Ishikawa (cell line): ENCODE results near the gene MEF2B.

Experiments used
- CEBPB ChIP-seq: IDR thresholded peaks from 2 replicates; pipeline ENCODE4 v1.6.1; 2012
- CREB1 ChIP-seq: IDR thresholded peaks from 2 replicates; pipeline ENCODE4 v1.6.1; 2012; ENCODE audit warnings: low read depth
- EGR1 ChIP-seq: IDR thresholded peaks from 2 replicates; pipeline ENCODE4 v1.6.1; 2012
- EP300 ChIP-seq: IDR thresholded peaks from 2 replicates; pipeline ENCODE4 v1.6.1; 2012; ENCODE audit warnings: borderline replicate concordance
- FOXM1 ChIP-seq: IDR thresholded peaks from 2 replicates; pipeline ENCODE4 v1.6.1; 2012; ENCODE audit warnings: low read depth, borderline replicate concordance
- NFIC ChIP-seq: IDR thresholded peaks from 2 replicates; pipeline ENCODE4 v1.6.1; 2012
- RAD21 ChIP-seq: IDR thresholded peaks from 2 replicates; pipeline ENCODE4 v1.6.1; 2012; ENCODE audit warnings: low read depth
- TAF1 ChIP-seq: IDR thresholded peaks from 2 replicates; pipeline ENCODE4 v1.6.1; 2012; ENCODE audit warnings: low read depth, mild to moderate bottlenecking
- TCF12 ChIP-seq: IDR thresholded peaks from 2 replicates; pipeline ENCODE4 v1.6.1; 2012; ENCODE audit warnings: low read depth
- TEAD4 ChIP-seq: IDR thresholded peaks from 2 replicates; pipeline ENCODE4 v1.6.1; 2012
- USF1 ChIP-seq: IDR thresholded peaks from 2 replicates; pipeline ENCODE4 v1.6.1; 2012
- YY1 ChIP-seq: IDR thresholded peaks from 2 replicates; pipeline ENCODE4 v1.6.1; 2012; ENCODE audit warnings: low read depth
- ZBTB7A ChIP-seq: IDR thresholded peaks from 2 replicates; pipeline ENCODE4 v1.6.1; 2012; ENCODE audit warnings: low read depth
- TF ChIP-seq, protein P1 (sequence below): IDR thresholded peaks from 2 replicates; pipeline ENCODE4 v1.6.1; 2012; ENCODE audit warnings: low read depth, mild to moderate bottlenecking
- TF ChIP-seq, protein P2 (sequence below): IDR thresholded peaks from 2 replicates; pipeline ENCODE4 v1.6.1; 2012

MEF2B gene

GRCh38 chr19:19106056-19106551, 64.0 kb downstream of the MEF2B start:
- TF ChIP-seq YY1 (no peak), NFIC (no peak), TAF1 (no peak), USF1 (no peak), CREB1 (no peak), FOXM1 (no peak), EGR1 (no peak), ZBTB7A (no peak), EP300 (no peak), TEAD4 (no peak), RAD21 (no peak), CEBPB (no peak), TCF12 (no peak)
- TF ChIP-seq, protein P1, sequence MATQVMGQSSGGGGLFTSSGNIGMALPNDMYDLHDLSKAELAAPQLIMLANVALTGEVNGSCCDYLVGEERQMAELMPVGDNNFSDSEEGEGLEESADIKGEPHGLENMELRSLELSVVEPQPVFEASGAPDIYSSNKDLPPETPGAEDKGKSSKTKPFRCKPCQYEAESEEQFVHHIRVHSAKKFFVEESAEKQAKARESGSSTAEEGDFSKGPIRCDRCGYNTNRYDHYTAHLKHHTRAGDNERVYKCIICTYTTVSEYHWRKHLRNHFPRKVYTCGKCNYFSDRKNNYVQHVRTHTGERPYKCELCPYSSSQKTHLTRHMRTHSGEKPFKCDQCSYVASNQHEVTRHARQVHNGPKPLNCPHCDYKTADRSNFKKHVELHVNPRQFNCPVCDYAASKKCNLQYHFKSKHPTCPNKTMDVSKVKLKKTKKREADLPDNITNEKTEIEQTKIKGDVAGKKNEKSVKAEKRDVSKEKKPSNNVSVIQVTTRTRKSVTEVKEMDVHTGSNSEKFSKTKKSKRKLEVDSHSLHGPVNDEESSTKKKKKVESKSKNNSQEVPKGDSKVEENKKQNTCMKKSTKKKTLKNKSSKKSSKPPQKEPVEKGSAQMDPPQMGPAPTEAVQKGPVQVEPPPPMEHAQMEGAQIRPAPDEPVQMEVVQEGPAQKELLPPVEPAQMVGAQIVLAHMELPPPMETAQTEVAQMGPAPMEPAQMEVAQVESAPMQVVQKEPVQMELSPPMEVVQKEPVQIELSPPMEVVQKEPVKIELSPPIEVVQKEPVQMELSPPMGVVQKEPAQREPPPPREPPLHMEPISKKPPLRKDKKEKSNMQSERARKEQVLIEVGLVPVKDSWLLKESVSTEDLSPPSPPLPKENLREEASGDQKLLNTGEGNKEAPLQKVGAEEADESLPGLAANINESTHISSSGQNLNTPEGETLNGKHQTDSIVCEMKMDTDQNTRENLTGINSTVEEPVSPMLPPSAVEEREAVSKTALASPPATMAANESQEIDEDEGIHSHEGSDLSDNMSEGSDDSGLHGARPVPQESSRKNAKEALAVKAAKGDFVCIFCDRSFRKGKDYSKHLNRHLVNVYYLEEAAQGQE: no peak
- TF ChIP-seq, protein P2, sequence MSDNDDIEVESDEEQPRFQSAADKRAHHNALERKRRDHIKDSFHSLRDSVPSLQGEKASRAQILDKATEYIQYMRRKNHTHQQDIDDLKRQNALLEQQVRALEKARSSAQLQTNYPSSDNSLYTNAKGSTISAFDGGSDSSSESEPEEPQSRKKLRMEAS: no peak

DNA sequence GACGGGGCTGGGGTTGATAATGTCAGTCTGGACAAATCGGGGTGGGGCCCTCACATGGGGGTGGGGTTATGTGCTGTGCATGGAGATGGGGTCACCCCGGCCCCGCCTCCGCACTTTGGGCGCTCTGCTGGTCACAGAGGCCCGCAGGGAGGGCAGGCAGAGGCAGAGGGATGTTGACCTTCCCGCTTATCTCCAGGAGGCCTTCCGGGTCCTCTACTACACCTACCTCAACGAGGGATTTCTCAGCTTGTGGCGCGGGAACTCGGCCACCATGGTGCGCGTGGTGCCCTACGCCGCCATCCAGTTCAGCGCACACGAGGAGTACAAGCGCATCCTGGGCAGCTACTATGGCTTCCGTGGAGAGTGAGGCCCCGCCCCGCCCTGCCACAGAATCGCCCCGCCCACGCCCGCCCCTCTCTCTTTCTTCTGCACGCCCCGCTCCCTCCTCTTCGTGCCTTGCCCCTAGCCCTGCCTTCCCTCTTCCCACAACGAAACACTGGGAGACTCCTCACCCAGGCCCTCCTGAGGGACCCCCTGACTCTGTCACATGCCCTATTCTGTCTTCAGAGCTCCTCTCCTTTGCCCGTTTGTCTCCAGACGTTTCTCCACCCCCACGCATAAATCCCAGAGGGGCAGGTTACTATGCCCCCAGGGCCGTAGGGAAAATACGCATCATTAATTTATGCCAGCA, 64.6 kb downstream of the MEF2B start:
- no peak for TF ChIP-seq NFIC
- no peak for TF ChIP-seq RAD21
- TF ChIP-seq ZBTB7A: peak; percentile 69; the same call in 1 of the 2 replicates
- TF ChIP-seq, protein P1: no peak
- no peak for TF ChIP-seq EP300
- TF ChIP-seq TCF12: no peak
- no peak; the same call in 1 of the 2 replicates for TF ChIP-seq EGR1
- TF ChIP-seq TAF1: no peak; the same call in 1 of the 2 replicates
- TF ChIP-seq FOXM1: no peak
- no peak for TF ChIP-seq USF1
- TF ChIP-seq TEAD4: no peak
- TF ChIP-seq CEBPB: no peak
- TF ChIP-seq YY1: peak; percentile 81
- TF ChIP-seq, protein P2: peak; percentile 94
- no peak for TF ChIP-seq CREB1

GRCh38 chr19:19103167-19103566, 66.9 kb downstream of the MEF2B start:
- TF ChIP-seq RAD21: no peak
- TF ChIP-seq TCF12: no peak
- no peak for TF ChIP-seq FOXM1
- no peak for TF ChIP-seq NFIC
- TF ChIP-seq, protein P2: no peak
- TF ChIP-seq, protein P1: no peak
- no peak for TF ChIP-seq YY1
- TF ChIP-seq ZBTB7A: no peak
- no peak for TF ChIP-seq TAF1
- no peak for TF ChIP-seq EP300
- TF ChIP-seq CEBPB: no peak
- TF ChIP-seq USF1: no peak
- no peak for TF ChIP-seq CREB1
- TF ChIP-seq TEAD4: no peak
- no peak for TF ChIP-seq EGR1
